Thyroid gland (tissue), 4 donors: ENCODE measurements around the gene NCDN.

Experiments used
- POLR2A ChIP-seq, 2 donors: fragments of 450-650 bp; IDR thresholded peaks; one replicate each; pipeline ENCODE4 v1.6.1; 2017; ENCODE audit warnings: antibody characterized with exemption in 2 of 2, mild to moderate bottlenecking in 2 of 2, moderate library complexity in 1 of 2
- TF ChIP-seq, protein P1 (sequence below), 6 experiments: fragments of 200-600 bp in 3 of 6; fragments of 450-650 bp in 3 of 6; sonication (generic) in 3 of 6; IDR thresholded peaks; one replicate each; pipeline ENCODE4 v1.5.1; 2016 to 2019; ENCODE audit warnings: antibody characterized with exemption in 6 of 6, mild to moderate bottlenecking in 2 of 6, inconsistent platforms in 1 of 6, moderate library complexity in 1 of 6

DNA sequence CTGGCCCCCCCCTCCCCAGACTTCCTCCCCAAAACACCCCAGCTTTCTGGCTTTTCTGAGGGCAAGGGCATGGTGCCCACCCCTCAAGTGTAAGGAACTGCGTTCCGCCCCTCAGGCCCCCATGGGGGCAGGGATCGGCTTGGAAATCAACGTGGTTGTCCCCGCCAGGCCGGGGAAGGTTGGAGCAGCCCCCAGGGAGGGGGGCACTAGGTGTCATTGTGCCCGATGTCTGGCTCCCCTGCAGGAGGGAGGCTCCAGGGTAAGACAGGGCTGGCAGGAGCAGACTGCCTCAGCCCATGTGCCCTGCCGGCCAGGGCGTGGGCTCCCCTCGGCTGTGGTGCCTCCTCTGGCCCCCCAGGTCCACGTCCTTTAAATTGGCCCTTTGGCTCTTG lies 8.1 kb downstream of the NCDN start:
- TF ChIP-seq, protein P1, sequence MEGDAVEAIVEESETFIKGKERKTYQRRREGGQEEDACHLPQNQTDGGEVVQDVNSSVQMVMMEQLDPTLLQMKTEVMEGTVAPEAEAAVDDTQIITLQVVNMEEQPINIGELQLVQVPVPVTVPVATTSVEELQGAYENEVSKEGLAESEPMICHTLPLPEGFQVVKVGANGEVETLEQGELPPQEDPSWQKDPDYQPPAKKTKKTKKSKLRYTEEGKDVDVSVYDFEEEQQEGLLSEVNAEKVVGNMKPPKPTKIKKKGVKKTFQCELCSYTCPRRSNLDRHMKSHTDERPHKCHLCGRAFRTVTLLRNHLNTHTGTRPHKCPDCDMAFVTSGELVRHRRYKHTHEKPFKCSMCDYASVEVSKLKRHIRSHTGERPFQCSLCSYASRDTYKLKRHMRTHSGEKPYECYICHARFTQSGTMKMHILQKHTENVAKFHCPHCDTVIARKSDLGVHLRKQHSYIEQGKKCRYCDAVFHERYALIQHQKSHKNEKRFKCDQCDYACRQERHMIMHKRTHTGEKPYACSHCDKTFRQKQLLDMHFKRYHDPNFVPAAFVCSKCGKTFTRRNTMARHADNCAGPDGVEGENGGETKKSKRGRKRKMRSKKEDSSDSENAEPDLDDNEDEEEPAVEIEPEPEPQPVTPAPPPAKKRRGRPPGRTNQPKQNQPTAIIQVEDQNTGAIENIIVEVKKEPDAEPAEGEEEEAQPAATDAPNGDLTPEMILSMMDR (IDR thresholded peaks at IDR 0.05) = no peak
- TF ChIP-seq POLR2A (IDR thresholded peaks at IDR 0.05) = no peak
